ENCODE measurements around the gene CXCL8. TPM values are rescaled to one million over a fixed set of nuclear protein-coding genes. Genes with fewer than 3 reads are reported as not detected.

The CXCL8 gene
- polyA plus RNA-seq, 1 of the 3 experiments (the other 2 are of a cell fraction), result 6.0 TPM

- TF ChIP-seq SMC3 (IDR thresholded peaks at IDR 0.05; ENCODE audit: low read depth, low read length), result no peak
- TF ChIP-seq POLR2AphosphoS5 (IDR thresholded peaks at IDR 0.05; ENCODE audit: low read depth, low read length), result no peak
These were observed 39.9 kb downstream of the CXCL8 start (continued) for GRCh38 chr4:73780243-73780642.

DNA sequence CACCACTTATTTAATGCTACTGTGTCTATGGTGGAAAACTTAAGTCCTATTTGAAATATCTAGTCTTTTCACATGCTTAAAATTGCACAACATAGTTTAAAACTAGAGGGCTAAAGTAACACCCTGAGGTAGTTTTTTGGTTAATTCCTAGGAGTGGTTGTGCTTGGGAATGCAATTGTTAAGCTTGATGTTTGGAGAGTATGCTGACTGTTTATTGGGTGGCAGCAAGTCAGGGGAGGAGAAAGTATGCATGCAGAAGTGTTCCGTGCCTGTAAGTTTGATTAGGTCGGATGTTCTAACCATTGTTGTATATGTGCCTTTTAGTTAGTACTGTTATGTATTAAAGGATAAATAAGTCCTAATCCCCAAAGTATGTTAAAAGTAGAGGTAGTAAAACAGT lies 40.5 kb downstream of the CXCL8 start:
- H3K79me2 ChIP-seq (ENCODE audit: insufficient read depth), result no peaks in the 10 kb centered on the region
- H3K4me3 ChIP-seq (ENCODE audit: low read depth in 2 of 2, low read length in 1 of 2), result no peak overlapping the region
- H3K4me1 ChIP-seq (ENCODE audit: control insufficient read depth in 1 of 2, insufficient read depth in 2 of 2, low read depth in 1 of 2, low read length in 1 of 2), result no peaks in the 10 kb centered on the region; a peak in 1 of 4 replicates
- peaks cover 8% of the 10 kb centered on the region for H3F3A ChIP-seq (replicated peaks; ENCODE audit: insufficient read depth)
- ChIA-PET CTCF (no interaction called here), POLR2A (no interaction called here)
- no peak overlapping the region for H3K27ac ChIP-seq (ENCODE audit: low read depth in 2 of 2, low read length in 1 of 2)
- no peaks in the 10 kb centered on the region for H3K9me2 ChIP-seq
- H3K27me3 ChIP-seq (ENCODE audit: insufficient read depth), result peaks cover 16% of the 10 kb centered on the region; the same call in 1 of the 2 replicates
- TF ChIP-seq FOSL2 (IDR thresholded peaks at IDR 0.05; ENCODE audit: borderline replicate concordance, low read depth), result no peak
- no peak for TF ChIP-seq RCOR1 (IDR thresholded peaks at IDR 0.05; ENCODE audit: low read length)
- TF ChIP-seq, protein P1, sequence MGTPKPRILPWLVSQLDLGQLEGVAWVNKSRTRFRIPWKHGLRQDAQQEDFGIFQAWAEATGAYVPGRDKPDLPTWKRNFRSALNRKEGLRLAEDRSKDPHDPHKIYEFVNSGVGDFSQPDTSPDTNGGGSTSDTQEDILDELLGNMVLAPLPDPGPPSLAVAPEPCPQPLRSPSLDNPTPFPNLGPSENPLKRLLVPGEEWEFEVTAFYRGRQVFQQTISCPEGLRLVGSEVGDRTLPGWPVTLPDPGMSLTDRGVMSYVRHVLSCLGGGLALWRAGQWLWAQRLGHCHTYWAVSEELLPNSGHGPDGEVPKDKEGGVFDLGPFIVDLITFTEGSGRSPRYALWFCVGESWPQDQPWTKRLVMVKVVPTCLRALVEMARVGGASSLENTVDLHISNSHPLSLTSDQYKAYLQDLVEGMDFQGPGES (IDR thresholded peaks at IDR 0.05; ENCODE audit: low read depth, low read length), result no peak
- no peak for TF ChIP-seq ELF1 (IDR thresholded peaks at IDR 0.05)
- TF ChIP-seq POLR2AphosphoS5 (IDR thresholded peaks at IDR 0.05; ENCODE audit: low read depth, low read length), result no peak
- no peak for TF ChIP-seq SIN3A (IDR thresholded peaks at IDR 0.05; ENCODE audit: borderline replicate concordance, low read depth, low read length)
- TF ChIP-seq RXRA (IDR thresholded peaks at IDR 0.05; ENCODE audit: borderline replicate concordance, low read depth), result no peak
- TF ChIP-seq, protein P2, sequence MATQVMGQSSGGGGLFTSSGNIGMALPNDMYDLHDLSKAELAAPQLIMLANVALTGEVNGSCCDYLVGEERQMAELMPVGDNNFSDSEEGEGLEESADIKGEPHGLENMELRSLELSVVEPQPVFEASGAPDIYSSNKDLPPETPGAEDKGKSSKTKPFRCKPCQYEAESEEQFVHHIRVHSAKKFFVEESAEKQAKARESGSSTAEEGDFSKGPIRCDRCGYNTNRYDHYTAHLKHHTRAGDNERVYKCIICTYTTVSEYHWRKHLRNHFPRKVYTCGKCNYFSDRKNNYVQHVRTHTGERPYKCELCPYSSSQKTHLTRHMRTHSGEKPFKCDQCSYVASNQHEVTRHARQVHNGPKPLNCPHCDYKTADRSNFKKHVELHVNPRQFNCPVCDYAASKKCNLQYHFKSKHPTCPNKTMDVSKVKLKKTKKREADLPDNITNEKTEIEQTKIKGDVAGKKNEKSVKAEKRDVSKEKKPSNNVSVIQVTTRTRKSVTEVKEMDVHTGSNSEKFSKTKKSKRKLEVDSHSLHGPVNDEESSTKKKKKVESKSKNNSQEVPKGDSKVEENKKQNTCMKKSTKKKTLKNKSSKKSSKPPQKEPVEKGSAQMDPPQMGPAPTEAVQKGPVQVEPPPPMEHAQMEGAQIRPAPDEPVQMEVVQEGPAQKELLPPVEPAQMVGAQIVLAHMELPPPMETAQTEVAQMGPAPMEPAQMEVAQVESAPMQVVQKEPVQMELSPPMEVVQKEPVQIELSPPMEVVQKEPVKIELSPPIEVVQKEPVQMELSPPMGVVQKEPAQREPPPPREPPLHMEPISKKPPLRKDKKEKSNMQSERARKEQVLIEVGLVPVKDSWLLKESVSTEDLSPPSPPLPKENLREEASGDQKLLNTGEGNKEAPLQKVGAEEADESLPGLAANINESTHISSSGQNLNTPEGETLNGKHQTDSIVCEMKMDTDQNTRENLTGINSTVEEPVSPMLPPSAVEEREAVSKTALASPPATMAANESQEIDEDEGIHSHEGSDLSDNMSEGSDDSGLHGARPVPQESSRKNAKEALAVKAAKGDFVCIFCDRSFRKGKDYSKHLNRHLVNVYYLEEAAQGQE (IDR thresholded peaks at IDR 0.05; ENCODE audit: low read depth, low read length), result no peak
- TF ChIP-seq NFIC (IDR thresholded peaks at IDR 0.05; ENCODE audit: borderline replicate concordance), result no peak
- no peak for TF ChIP-seq EP300 (IDR thresholded peaks at IDR 0.05; ENCODE audit: borderline replicate concordance in 1 of 2, low read depth in 1 of 2, low read length in 1 of 2)
- TF ChIP-seq, protein P3, sequence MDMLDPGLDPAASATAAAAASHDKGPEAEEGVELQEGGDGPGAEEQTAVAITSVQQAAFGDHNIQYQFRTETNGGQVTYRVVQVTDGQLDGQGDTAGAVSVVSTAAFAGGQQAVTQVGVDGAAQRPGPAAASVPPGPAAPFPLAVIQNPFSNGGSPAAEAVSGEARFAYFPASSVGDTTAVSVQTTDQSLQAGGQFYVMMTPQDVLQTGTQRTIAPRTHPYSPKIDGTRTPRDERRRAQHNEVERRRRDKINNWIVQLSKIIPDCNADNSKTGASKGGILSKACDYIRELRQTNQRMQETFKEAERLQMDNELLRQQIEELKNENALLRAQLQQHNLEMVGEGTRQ (IDR thresholded peaks at IDR 0.05; ENCODE audit: borderline replicate concordance, low read depth, low read length), result no peak
- TF ChIP-seq CTCF (IDR thresholded peaks at IDR 0.05), result no peak
- H2AFZ ChIP-seq (ENCODE audit: low read depth), result no peak overlapping the region
- DNase-seq, result no peak
- no peaks in the 10 kb centered on the region for H3K9me3 ChIP-seq
- H3K36me3 ChIP-seq (replicated peaks in 1 of 2; ENCODE audit: control insufficient read depth in 1 of 2, insufficient read depth in 2 of 2, low read length in 1 of 2), result no peaks in the 10 kb centered on the region
- no peaks in the 10 kb centered on the region for H4K20me1 ChIP-seq (ENCODE audit: insufficient read depth)
- H3K4me2 ChIP-seq, result no peak overlapping the region
- 22% methylated on average over 2 of the region's 2 CpGs for WGBS (ENCODE audit: low lambda C conversion rate)
- no peak overlapping the region for H3K9ac ChIP-seq
